H1 (cell line): Measurements from ENCODE around the gene OLFML2B.

Source experiments
- ATF2 ChIP-seq: IDR thresholded peaks from 2 replicates; pipeline ENCODE4 v1.6.1; 2012; ENCODE audit warnings: low read length, inconsistent platforms
- BRCA1 ChIP-seq: IDR thresholded peaks from 2 replicates; pipeline ENCODE4 v1.6.1; 2012; ENCODE audit warnings: low read depth, low read length, improper control_type of control experiment
- CBX8 ChIP-seq: fragments of 300-800, 300-1000 bp; sonication (generic); IDR thresholded peaks from 2 replicates; pipeline ENCODE4 v1.7.1; 2016; ENCODE audit warnings: low read depth, low read length, borderline replicate concordance
- CREB1 ChIP-seq: IDR thresholded peaks from 2 replicates; pipeline ENCODE4 v1.6.1; 2012; ENCODE audit warnings: inconsistent platforms
- CTCF ChIP-seq, 3 experiments: IDR thresholded peaks; 1 replicate in 2 of 3; 2 replicates in 1 of 3; pipeline versions ENCODE4 v1.5.1 to v1.6.1; 2011; ENCODE audit warnings: low read length in 3 of 3, mild to moderate bottlenecking in 3 of 3, inconsistent platforms in 2 of 3, low read depth in 1 of 3, moderate library complexity in 1 of 3; ENCODE audit not compliant: insufficient read depth in 1 of 3; ENCODE audit errors: control extremely low read depth in 1 of 3
- HDAC6 ChIP-seq: IDR thresholded peaks from one replicate; pipeline ENCODE4 v1.7.1; 2012; ENCODE audit warnings: low read depth, mild to moderate bottlenecking, inconsistent platforms, low read length, moderate library complexity
- JUN ChIP-seq: IDR thresholded peaks from 2 replicates; pipeline ENCODE4 v1.6.1; 2011; ENCODE audit warnings: low read depth, mild to moderate bottlenecking, improper control_type of control experiment, low read length
- JUND ChIP-seq: IDR thresholded peaks from 2 replicates; pipeline ENCODE4 v1.6.1; 2011; ENCODE audit warnings: mild to moderate bottlenecking, improper control_type of control experiment, low read length
- MAX ChIP-seq: IDR thresholded peaks from 2 replicates; pipeline ENCODE4 v1.6.1; 2012; ENCODE audit warnings: inconsistent platforms
- POLR2AphosphoS5 ChIP-seq: IDR thresholded peaks from 2 replicates; pipeline ENCODE4 v1.6.1; 2011; ENCODE audit warnings: low read depth, low read length
- SRF ChIP-seq: IDR thresholded peaks from 2 replicates; pipeline ENCODE4 v1.6.1; 2011; ENCODE audit warnings: mild to moderate bottlenecking, low read depth, low read length, moderate library complexity
- TAF1 ChIP-seq: IDR thresholded peaks from 2 replicates; pipeline ENCODE4 v1.6.1; 2011; ENCODE audit warnings: mild to moderate bottlenecking, low read depth, low read length

DNA sequence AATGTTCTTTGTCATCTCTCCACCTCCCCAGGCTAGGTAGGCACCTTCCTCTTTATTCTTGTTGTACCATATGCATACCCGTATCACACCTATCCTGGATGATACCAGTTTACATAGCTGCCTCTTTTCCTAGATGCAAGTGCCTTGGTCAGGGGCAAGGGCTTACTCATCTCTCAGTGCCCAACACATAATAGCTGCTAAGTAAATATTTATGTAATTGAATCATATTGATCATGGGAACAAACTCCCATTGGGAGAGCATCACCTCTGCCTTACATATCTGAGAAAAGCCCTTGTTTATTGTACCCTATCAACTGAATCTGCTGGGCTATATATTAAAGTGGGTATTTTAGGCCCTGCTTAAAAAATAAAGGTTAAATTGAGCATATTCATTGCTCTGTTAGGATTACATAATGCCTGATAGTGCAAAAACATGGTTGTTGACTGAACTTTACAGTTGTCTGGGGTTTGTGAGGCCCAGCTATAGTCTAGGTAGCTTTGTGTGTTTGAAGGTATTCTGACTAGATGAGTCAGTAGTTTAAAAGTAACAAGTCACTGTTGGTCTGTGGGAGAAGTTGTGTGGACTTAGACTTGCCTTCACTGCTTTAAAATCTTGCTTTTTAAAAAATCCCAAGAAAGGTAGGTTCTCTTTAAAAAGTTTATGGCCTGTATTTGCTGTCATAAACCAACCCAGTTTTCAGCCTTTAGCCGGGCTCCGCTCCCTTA is 82.6 kb downstream of the OLFML2B start:
- TF ChIP-seq JUND: no peak
- TF ChIP-seq CREB1: no peak
- TF ChIP-seq POLR2AphosphoS5: no peak
- no peak for TF ChIP-seq CTCF (IDR thresholded peaks at IDR 0.05; ENCODE audit: control extremely low read depth in 1 of 3, insufficient read depth in 1 of 3, low read depth in 1 of 3, low read length in 3 of 3)
- no peak for TF ChIP-seq JUN
- no peak for TF ChIP-seq BRCA1
- no peak for TF ChIP-seq MAX
- no peak for TF ChIP-seq HDAC6
- no peak for TF ChIP-seq SRF
- TF ChIP-seq CBX8: no peak
- no peak for TF ChIP-seq TAF1
- no peak for TF ChIP-seq ATF2
